SJSA1 (cell line): ENCODE measurements around the gene RHOXF2B. TPM values are rescaled to one million over a fixed set of nuclear protein-coding genes. Genes with fewer than 3 reads are reported as not detected.
"Not testable (repeated sequence)": the region's sequence is repeated elsewhere in the genome, so short reads cannot be mapped to it uniquely, and the experiment has no call there.

Experiments
- DNase-seq, 2 experiments: peaks; one replicate each; pipeline ENCODE4 v3.0.0-alpha.2; 2015 to 2020; ENCODE audit warnings: low spot score in 2 of 2, low read depth in 1 of 2
- H3K27ac ChIP-seq: fragments of 250-450 bp; sonication (Bioruptor Pico); 2 replicates; pipeline ENCODE4 v1.5.1; 2020; ENCODE audit warnings: mild to moderate bottlenecking, moderate library complexity
- H3K27me3 ChIP-seq: fragments of 250-450 bp; sonication (Bioruptor Pico); replicated peaks from 2 replicates; pipeline ENCODE4 v1.5.1; 2020; ENCODE audit warnings: mild to moderate bottlenecking, moderate library complexity
- H3K36me3 ChIP-seq: fragments of 250-450 bp; sonication (Bioruptor Pico); 2 replicates; pipeline ENCODE4 v1.5.1; 2020; ENCODE audit warnings: mild to moderate bottlenecking
- H3K4me1 ChIP-seq: fragments of 250-450 bp; sonication (Bioruptor Pico); replicated peaks from 2 replicates; pipeline ENCODE4 v1.6.1; 2021; ENCODE audit warnings: mild to moderate bottlenecking
- H3K4me3 ChIP-seq: fragments of 250-450 bp; sonication (Bioruptor Pico); 2 replicates; pipeline ENCODE4 v1.5.1; 2020; ENCODE audit warnings: mild to moderate bottlenecking
- H3K9me3 ChIP-seq: fragments of 250-450 bp; sonication (Bioruptor Pico); replicated peaks from 2 replicates; pipeline ENCODE4 v1.5.1; 2020; ENCODE audit warnings: mild to moderate bottlenecking
- total RNA-seq: library from RNA; depleted of rRNA; stranded (reverse); fragments of >200 nt; shearing (Covaris generic); gene quantifications from 2 replicates; pipeline ENCODE4 v1.2.3, GENCODE V29; 2014; rRNA removed

RHOXF2B gene
- total RNA-seq, 1 experiment from 2014 or later: not detected

GRCh38 chrX:120040176-120040575 lies 37.3 kb downstream of the RHOXF2B start:
- not testable (repeated sequence) for H3K4me1 ChIP-seq, H3K27me3 ChIP-seq, H3K36me3 ChIP-seq, H3K4me3 ChIP-seq, H3K9me3 ChIP-seq, H3K27ac ChIP-seq, DNase-seq

GRCh38 chrX:120039087-120039733 lies 38.3 kb downstream of the RHOXF2B start:
- not testable (repeated sequence) for H3K4me1 ChIP-seq, H3K4me3 ChIP-seq, H3K36me3 ChIP-seq, DNase-seq, H3K27me3 ChIP-seq, H3K9me3 ChIP-seq, H3K27ac ChIP-seq

GRCh38 chrX:120036704-120037103 lies 40.8 kb downstream of the RHOXF2B start:
- H3K36me3 ChIP-seq: no peaks in the 10 kb centered on the region
- no peak overlapping the region for H3K27ac ChIP-seq
- no peak for DNase-seq
- H3K27me3 ChIP-seq: no peaks in the 10 kb centered on the region
- no peaks in the 10 kb centered on the region for H3K9me3 ChIP-seq
- no peak overlapping the region for H3K4me3 ChIP-seq
- H3K4me1 ChIP-seq: no peaks in the 10 kb centered on the region

- not testable (repeated sequence) for H3K4me1 ChIP-seq, DNase-seq
Observed at GRCh38 chrX:120035522-120036309, 41.8 kb downstream of the RHOXF2B start.

GRCh38 chrX:120029354-120029753 lies 48.1 kb downstream of the RHOXF2B start:
- Histone ChIP-seq H3K36me3 (no peaks in the 10 kb centered on the region), H3K4me1 (no peaks in the 10 kb centered on the region), H3K27me3 (no peaks in the 10 kb centered on the region), H3K27ac (no peak overlapping the region), H3K9me3 (no peaks in the 10 kb centered on the region), H3K4me3 (no peak overlapping the region)
- no peak for DNase-seq

More at GRCh38 chrX:120035522-120036309, 41.8 kb downstream of the RHOXF2B start:
- H3K36me3 ChIP-seq, H3K4me3 ChIP-seq, H3K27me3 ChIP-seq, H3K9me3 ChIP-seq, H3K27ac ChIP-seq: not testable (repeated sequence)

- no peak for DNase-seq
- no peak overlapping the region for H3K27ac ChIP-seq
- no peaks in the 10 kb centered on the region for H3K4me1 ChIP-seq
- H3K9me3 ChIP-seq: no peaks in the 10 kb centered on the region
- no peak overlapping the region for H3K4me3 ChIP-seq
- H3K36me3 ChIP-seq: no peaks in the 10 kb centered on the region
- no peaks in the 10 kb centered on the region for H3K27me3 ChIP-seq
Observed at GRCh38 chrX:120023259-120023658, 54.2 kb downstream of the RHOXF2B start.

GRCh38 chrX:120022763-120023162 lies 54.7 kb downstream of the RHOXF2B start:
- Histone ChIP-seq H3K4me1 (no peaks in the 10 kb centered on the region), H3K36me3 (no peaks in the 10 kb centered on the region), H3K4me3 (no peak overlapping the region), H3K27ac (no peak overlapping the region), H3K27me3 (no peaks in the 10 kb centered on the region), H3K9me3 (no peaks in the 10 kb centered on the region)
- no peak for DNase-seq

Other genes with a start within 250 kb of the RHOXF2B start
- 3.4 and 6.2 TPM in 2 replicates for gene UPF3B, start 224.7 kb downstream of the RHOXF2B start, total RNA-seq
- 14.8 and 15.8 TPM in 2 replicates for gene RNF113A, start 206.0 kb downstream of the RHOXF2B start, total RNA-seq
- 82.7 and 118 TPM in 2 replicates for gene NDUFA1, start 205.9 kb downstream of the RHOXF2B start, total RNA-seq
- gene AKAP14, start 181.8 kb downstream of the RHOXF2B start, total RNA-seq: not detected in 2 replicates
- 4.2 and 7.3 TPM in 2 replicates for gene NKAP, start 133.9 kb downstream of the RHOXF2B start, total RNA-seq
- gene RHOXF1, start 38.2 kb upstream of the RHOXF2B start, total RNA-seq: not detected in 2 replicates
- not detected in 2 replicates for gene RHOXF2, start 80.9 kb upstream of the RHOXF2B start, total RNA-seq
- 14.2 and 14.3 TPM in 2 replicates for gene ZBTB33, start 173.1 kb upstream of the RHOXF2B start, total RNA-seq
- 0.16 TPM in 1 of 2 replicates, not detected in the other for gene TMEM255A, start 233.8 kb upstream of the RHOXF2B start, total RNA-seq